GM21576 (cell line): ENCODE results near the gene G0S2.

Experiments
- ATAC-seq: cut with Tn5 transposase; IDR thresholded peaks from one replicate; pipeline ENCODE4 v1.9.1; 2021; ENCODE audit warnings: mild to moderate bottlenecking, moderate library complexity; ENCODE audit not compliant: unreplicated experiment

G0S2 gene

DNA sequence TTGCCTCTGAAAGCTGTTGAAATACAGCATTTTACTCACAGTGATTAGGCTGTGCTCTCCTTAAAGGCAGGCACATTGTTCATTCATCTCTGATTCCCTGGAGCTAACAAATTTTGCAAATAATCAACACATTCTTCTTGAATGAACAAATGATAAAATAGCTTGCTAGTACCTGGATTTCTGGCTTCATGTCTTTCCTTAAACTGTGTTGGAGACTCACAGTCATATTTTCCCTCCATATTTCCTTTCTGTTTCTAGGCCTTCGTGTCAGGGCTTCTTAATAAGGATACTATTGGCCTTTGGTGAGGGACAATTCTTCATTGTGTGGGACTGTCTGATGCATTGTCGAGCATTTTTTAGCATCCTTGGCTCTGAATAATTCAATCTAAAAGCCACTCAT, 39.1 kb downstream of the G0S2 start:
- no peak for ATAC-seq

DNA sequence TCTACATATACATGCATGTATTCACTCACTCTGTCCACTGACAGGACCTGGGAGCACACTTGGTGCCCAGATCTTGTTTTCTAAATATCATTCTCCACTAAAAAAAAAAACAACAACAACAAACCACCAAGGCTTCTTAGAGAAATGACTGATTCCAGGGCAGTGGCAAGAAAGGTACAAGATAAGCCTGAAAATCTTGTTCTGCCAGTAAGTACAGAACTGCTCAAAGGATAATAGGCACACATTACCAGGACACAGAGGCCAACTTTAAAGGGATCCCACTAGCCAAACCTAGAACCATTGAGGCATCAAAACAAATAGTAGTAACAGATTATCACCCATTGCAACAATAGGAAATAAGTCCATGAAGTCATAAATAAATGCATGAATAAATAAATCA, 40.1 kb downstream of the G0S2 start:
- ATAC-seq, result no peak

DNA sequence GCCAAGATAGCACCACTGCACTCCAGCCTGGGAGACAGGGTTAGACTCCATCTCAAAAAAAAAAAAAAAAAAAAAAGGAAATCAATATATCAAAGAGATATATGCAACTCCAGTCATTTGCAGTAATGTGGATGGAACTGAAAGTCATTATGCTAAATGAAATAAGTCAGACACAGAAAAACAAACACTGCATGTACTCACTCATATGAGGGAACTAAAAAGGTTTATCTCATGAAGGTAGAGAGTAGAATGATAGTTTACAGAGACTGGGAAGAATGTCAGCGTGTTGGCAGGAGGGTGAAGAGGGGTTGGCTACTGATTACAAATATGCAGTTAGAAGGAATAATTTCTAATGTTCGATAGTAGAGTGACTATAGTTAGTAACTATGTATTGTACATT, 42.6 kb downstream of the G0S2 start:
- ATAC-seq, result no peak

DNA sequence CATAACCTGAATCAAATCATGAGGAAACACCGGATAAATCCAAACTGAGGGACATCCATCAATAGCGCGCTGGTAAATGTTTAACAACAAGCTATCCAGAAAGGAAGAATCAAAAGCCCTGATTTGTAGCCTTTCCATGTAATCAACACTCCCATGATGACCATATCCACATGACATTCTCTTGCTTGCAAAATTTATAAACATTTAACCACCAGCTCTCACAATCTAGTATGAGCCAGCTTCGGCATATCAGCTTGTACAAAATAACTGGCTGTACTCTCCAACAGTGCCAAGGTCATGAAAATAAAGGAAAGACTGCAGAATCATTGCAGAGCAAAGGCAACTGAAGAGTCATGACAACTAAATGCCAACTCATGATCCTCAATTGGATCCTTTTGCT, 45.1 kb downstream of the G0S2 start:
- ATAC-seq, result no peak

DNA sequence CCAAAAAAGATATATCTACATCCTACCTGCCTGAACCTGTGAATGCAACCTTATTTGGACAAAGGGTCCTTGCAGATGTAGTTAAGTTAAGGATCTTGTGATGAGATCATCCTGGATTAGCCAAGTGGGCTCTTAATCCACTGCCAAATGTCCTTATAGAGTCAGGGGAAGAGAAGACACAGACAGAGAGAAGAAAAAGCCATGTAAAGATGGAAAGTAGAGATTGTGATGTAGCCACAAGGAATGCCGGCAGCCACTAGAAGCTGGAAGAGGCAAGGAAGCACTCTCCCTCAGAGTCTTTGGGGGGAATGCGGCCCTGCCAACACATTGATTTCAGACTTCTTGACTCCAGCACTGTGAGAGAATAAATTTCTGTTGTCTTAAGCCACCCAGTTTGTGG, 45.6 kb downstream of the G0S2 start:
- no peak for ATAC-seq

DNA sequence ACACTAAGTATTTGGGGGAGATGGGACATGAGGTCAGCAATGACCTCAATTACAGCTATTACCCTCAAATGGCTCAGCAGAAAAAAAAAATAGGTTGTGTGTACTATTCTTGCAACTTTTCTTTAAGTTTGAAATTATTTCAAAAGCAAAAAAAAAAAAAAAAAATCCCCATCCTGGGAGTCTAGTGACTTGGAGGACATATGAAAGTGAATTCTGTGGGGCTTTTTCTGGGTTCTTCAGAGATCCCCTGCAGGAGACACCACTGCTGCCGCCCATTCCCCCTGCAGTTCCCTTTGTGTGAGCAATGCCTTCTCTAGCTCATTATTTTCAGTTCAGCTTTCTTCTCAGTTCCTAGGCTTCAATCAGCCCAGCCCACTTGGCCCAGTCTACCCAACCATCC, 46.1 kb downstream of the G0S2 start:
- ATAC-seq, result no peak

DNA sequence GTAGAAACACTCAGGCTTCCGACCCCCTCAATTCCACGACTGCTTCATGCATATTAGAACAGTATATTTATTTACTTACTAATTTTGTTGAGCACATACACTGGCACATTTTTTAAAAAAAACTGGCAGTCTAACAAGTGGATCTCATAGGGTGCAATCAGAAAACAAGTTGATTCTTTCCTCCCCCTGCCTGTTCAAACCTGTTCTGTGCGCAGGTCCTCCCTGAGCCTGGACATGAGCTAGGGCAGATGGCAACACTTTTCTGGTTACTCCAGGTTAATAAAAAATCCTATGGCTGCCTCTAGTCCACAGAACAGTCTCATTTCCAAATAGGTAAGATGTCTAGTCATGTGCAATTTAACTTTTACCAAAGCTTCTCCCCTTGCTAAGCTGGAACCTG, 48.1 kb downstream of the G0S2 start:
- no peak for ATAC-seq

DNA sequence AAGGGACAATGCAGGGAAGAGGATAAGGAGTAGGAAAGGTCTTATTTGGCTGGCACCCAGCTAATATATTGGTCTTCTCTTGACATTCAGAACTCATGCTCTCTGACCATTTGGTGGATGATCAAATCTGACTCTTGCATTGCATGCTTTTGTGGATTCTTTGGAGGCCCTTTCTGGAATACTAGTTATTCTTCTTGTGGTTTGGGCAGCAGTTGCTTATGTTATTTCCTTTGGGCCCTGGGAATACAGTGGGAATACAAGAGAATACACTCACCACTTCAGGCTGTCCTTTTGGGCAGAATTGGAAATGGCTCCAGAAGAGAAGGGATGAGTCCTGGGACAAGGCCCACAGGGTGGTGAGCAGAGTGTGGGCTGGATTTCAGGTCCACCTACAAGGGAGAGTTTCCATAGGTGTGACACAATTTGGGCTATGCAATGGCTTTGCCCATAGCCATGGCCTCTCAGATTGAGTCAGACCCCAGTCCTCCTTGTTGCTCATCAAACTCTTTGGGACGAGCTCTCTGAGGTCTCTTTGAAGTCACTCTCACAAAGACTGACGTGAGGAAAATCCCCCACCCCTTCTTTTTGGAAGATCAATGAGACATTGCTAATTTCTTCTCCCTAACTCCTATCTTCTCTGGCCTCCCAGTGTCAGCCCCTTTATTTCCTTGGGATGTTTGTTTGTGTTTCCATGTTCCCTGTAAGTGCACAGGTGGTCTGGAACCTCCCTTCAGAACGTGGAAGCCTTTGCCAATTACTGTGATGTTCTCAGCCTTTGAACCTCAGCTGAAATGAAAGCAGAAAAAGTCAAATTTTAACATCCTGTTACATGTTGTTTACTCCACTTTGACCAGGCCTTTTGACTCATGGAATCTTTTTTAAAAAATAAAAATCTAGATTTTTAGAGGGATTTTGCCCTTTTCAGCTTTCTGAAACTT, 48.8 kb downstream of the G0S2 start:
- ATAC-seq, result no peak
